Endothelial cell (in vitro differentiated cells): ENCODE results near the gene PTCD3. TPM values are rescaled to one million over a fixed set of nuclear protein-coding genes. Genes with fewer than 3 reads are reported as not detected.
A peak's percentile ranks its signal among the peaks of the same experiment; 100 is the strongest.

Experiments
- DNase-seq: peaks from one replicate; pipeline ENCODE4 v3.0.0; 2021; ENCODE audit warnings: low spot score
- H3K27ac Mint-ChIP-seq: one replicate; pipeline ENCODE4 v1.8.0; 2021; ENCODE audit warnings: mixed read lengths, inconsistent platforms; ENCODE audit not compliant: unreplicated experiment
- H3K27me3 Mint-ChIP-seq: one replicate; pipeline ENCODE4 v1.8.0; 2021; ENCODE audit warnings: mild to moderate bottlenecking, moderate library complexity, mixed read lengths, inconsistent platforms; ENCODE audit not compliant: unreplicated experiment
- H3K36me3 Mint-ChIP-seq: one replicate; pipeline ENCODE4 v1.8.0; 2021; ENCODE audit warnings: mild to moderate bottlenecking, low read depth, mixed read lengths, inconsistent platforms; ENCODE audit not compliant: unreplicated experiment
- H3K4me1 Mint-ChIP-seq: one replicate; pipeline ENCODE4 v1.8.0; 2021; ENCODE audit warnings: mild to moderate bottlenecking, mixed read lengths, inconsistent platforms; ENCODE audit not compliant: unreplicated experiment
- H3K4me3 Mint-ChIP-seq: one replicate; pipeline ENCODE4 v1.8.0; 2021; ENCODE audit warnings: mild to moderate bottlenecking, mixed read lengths, inconsistent platforms; ENCODE audit not compliant: unreplicated experiment
- H3K9me3 Mint-ChIP-seq: one replicate; pipeline ENCODE4 v1.8.0; 2021; ENCODE audit warnings: mixed read lengths, inconsistent platforms; ENCODE audit not compliant: unreplicated experiment
- CTCF ChIP-seq: fragments of 200-600 bp; sonication (generic); IDR thresholded peaks from one replicate; pipeline ENCODE4 v1.5.0; 2021; ENCODE audit warnings: antibody characterized with exemption; ENCODE audit not compliant: unreplicated experiment
- total RNA-seq: library from RNA; stranded (reverse); fragmentation: NEBNext Ultra II Directional; extraction: Animal tissue kit (Norgen Biotek cat#: 25700); gene quantifications from one replicate; pipeline ENCODE4 v1.2.1, GENCODE V29; 2021; ENCODE audit not compliant: unreplicated experiment

Gene PTCD3
- total RNA-seq, 1 donor from 2014 or later: 80.9 TPM

DNA sequence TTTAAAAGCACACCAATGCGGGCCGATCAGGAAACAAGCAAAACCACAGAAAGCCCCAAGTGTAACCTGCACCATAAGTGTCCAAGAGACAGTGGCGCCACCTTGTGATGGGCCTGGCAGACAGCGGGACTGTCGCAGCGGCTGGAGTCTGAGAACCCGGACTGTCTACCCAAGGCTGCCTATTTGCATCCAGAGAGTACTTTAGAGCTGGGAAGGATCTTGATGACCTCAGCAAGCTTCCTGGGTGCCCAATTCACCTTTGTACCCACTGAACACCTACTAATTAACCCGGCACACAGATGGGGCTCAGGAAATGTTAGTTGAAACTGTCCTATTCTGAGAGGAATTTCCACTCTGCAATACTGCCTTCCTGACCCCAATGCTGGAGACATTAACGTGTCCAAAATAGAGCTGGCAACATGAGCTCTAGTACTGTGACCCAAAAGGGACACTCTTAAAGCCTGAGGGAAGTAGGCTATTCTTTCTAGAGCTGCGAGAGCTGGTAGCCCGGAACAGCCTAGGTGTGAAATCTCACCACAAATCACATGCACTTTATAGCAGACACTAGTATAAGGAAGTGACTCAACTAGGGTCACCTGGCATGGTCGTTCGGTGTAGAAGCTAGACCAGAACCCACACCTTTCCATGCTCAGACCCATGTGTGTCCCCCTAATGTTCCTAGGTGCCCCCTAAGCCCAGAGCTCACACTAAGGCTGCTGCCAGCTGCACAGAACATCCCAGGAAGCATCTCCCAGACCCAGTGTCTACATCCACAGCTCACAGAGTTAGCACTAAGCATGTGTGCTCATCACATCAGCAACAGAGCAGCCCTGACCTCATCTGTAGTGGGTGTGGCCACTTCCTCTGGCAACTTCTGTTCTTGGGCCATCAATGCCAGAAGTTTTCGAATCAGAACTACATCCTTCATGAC is 25.8 kb upstream of the PTCD3 start:
- Mint-ChIP-seq H3K4me3 (no peak overlapping the region), H3K4me1 (peaks cover 3% of the 10 kb centered on the region), H3K27ac (no peak overlapping the region), H3K9me3 (no peaks in the 10 kb centered on the region), H3K36me3 (peaks cover 7% of the 10 kb centered on the region), H3K27me3 (no peaks in the 10 kb centered on the region)
- DNase-seq: peak; percentile 86
- TF ChIP-seq CTCF: peak; percentile 75

GRCh38 chr2:86081724-86082123 is 24.3 kb upstream of the PTCD3 start:
- no peak for TF ChIP-seq CTCF
- Mint-ChIP-seq H3K36me3 (peaks cover 7% of the 10 kb centered on the region), H3K4me1 (peaks cover 3% of the 10 kb centered on the region), H3K27me3 (no peaks in the 10 kb centered on the region), H3K4me3 (no peak overlapping the region), H3K27ac (no peak overlapping the region), H3K9me3 (no peaks in the 10 kb centered on the region)
- DNase-seq: no peak

- Mint-ChIP-seq H3K4me3 (no peak overlapping the region), H3K27ac (no peak overlapping the region), H3K9me3 (no peaks in the 10 kb centered on the region), H3K36me3 (peaks cover 10% of the 10 kb centered on the region), H3K4me1 (peaks cover 3% of the 10 kb centered on the region), H3K27me3 (no peaks in the 10 kb centered on the region)
- no peak for TF ChIP-seq CTCF
- no peak for DNase-seq
Observed at GRCh38 chr2:86082756-86083155, 23.3 kb upstream of the PTCD3 start.

GRCh38 chr2:86087936-86088850 is 17.8 kb upstream of the PTCD3 start:
- no peak for DNase-seq
- Mint-ChIP-seq H3K27ac (no peak overlapping the region), H3K36me3 (peaks cover 24% of the 10 kb centered on the region), H3K4me3 (no peak overlapping the region), H3K27me3 (no peaks in the 10 kb centered on the region), H3K9me3 (no peaks in the 10 kb centered on the region), H3K4me1 (no peaks in the 10 kb centered on the region)
- TF ChIP-seq CTCF: peak; percentile 66
